PC-9 (cell line): Measurements from ENCODE around the gene DLGAP1. TPM values are rescaled to one million over a fixed set of nuclear protein-coding genes. Genes with fewer than 3 reads are reported as not detected.

Source experiments
- BruUV-seq: library from RNA; stranded (reverse); fragments of 400-500 nt; replicated peaks from 2 replicates; lab custom pipeline; 2021; lab: Mats Ljungman, UMichigan
- CTCF ChIA-PET: fragments of 300-600 bp; sonication (Branson Sonifier 250); formaldehyde crosslinking; loops from one replicate; lab custom pipeline; 2022; ENCODE audit warnings: antibody characterized with exemption; lab: Charles Lee
- POLR2A ChIA-PET: fragments of 300-600 bp; sonication (Branson Sonifier 250); formaldehyde crosslinking; loops from one replicate; lab custom pipeline; 2022; ENCODE audit warnings: antibody characterized with exemption; ENCODE audit not compliant: unreplicated experiment; lab: Charles Lee
- DNase-seq, 2 experiments: peaks; one replicate each; pipeline versions ENCODE4 v3.0.0 to v3.0.0-alpha.2; 2015 to 2022; ENCODE audit warnings: mixed read lengths in 1 of 2
- H2AFZ ChIP-seq: fragments of 200-600 bp; sonication (generic); 2 replicates; pipeline ENCODE4 v1.8.1; 2017; ENCODE audit warnings: antibody characterized with exemption
- H3F3A ChIP-seq: fragments of 200-600 bp; sonication (generic); 2 replicates; pipeline ENCODE4 v1.8.1; 2017; ENCODE audit warnings: antibody characterized with exemption, mild to moderate bottlenecking, low read depth; ENCODE audit not compliant: insufficient read depth
- H3K27ac ChIP-seq: fragments of 200-600 bp; sonication (generic); 2 replicates; pipeline ENCODE4 v1.6.1; 2016; ENCODE audit warnings: mixed run types
- H3K27me3 ChIP-seq: fragments of 200-600 bp; sonication (generic); 2 replicates; pipeline ENCODE4 v1.6.1; 2016; ENCODE audit warnings: low read depth, mixed run types; ENCODE audit not compliant: insufficient read depth
- H3K36me3 ChIP-seq: fragments of 200-600 bp; sonication (generic); 2 replicates; pipeline ENCODE4 v1.6.1; 2016; ENCODE audit warnings: low read depth, mixed run types
- H3K4me1 ChIP-seq: fragments of 200-600 bp; sonication (generic); replicated peaks from 2 replicates; pipeline ENCODE4 v1.6.1; 2016; ENCODE audit warnings: mixed run types; ENCODE audit not compliant: insufficient read depth
- H3K4me2 ChIP-seq: fragments of 200-600 bp; sonication (generic); 2 replicates; pipeline ENCODE4 v1.6.1; 2017; ENCODE audit warnings: mixed run types
- H3K4me3 ChIP-seq: fragments of 200-600 bp; sonication (generic); 2 replicates; pipeline ENCODE4 v1.6.1; 2016; ENCODE audit warnings: mixed run types
- H3K79me2 ChIP-seq: fragments of 200-600 bp; sonication (generic); 2 replicates; pipeline ENCODE4 v1.6.1; 2017; ENCODE audit warnings: low read depth, mixed run types
- H3K9me2 ChIP-seq: fragments of 200-600 bp; sonication (generic); 2 replicates; pipeline ENCODE4 v1.8.1; 2017; ENCODE audit warnings: mild to moderate bottlenecking; ENCODE audit not compliant: insufficient read depth
- H3K9me3 ChIP-seq: fragments of 200-600 bp; sonication (generic); 2 replicates; pipeline ENCODE4 v1.8.1; 2016; ENCODE audit warnings: low read depth; ENCODE audit not compliant: insufficient read depth
- H4K20me1 ChIP-seq: fragments of 200-600 bp; sonication (generic); 2 replicates; pipeline ENCODE4 v1.8.1; 2017; ENCODE audit not compliant: insufficient read depth
- CTCF ChIP-seq: fragments of 200-600 bp; sonication (generic); conservative IDR thresholded peaks from 2 replicates; pipeline ENCODE4 v1.6.1; 2017; ENCODE audit warnings: mixed run types, antibody characterized with exemption, mild to moderate bottlenecking, moderate library complexity
- EZH2 ChIP-seq: fragments of 200-600 bp; sonication (generic); IDR thresholded peaks from 2 replicates; pipeline ENCODE4 v1.8.0; 2017; ENCODE audit warnings: antibody characterized with exemption, low read depth
- intact Hi-C: fragments of 100-400 bp; cut with micrococcal nuclease; formaldehyde crosslinking; loops from one replicate; pipeline ENCODE4 v1.10.0; 2022; ENCODE audit not compliant: unreplicated experiment
- total RNA-seq: library from RNA; stranded (reverse); gene quantifications from 2 replicates; pipeline ENCODE4 v1.2.3, GENCODE V29; 2021

The DLGAP1 gene
- total RNA-seq, 1 experiment from 2014 or later: not detected

GRCh38 chr18:4394700-4395099 lies 60.4 kb downstream of the DLGAP1 start:
- Histone ChIP-seq H2AFZ (no peak overlapping the region), H3K4me2 (no peak overlapping the region), H3K79me2 (no peaks in the 10 kb centered on the region), H4K20me1 (no peaks in the 10 kb centered on the region), H3K36me3 (no peaks in the 10 kb centered on the region), H3K27me3 (peaks cover 5% of the 10 kb centered on the region), H3F3A (no peaks in the 10 kb centered on the region), H3K9me3 (no peaks in the 10 kb centered on the region), H3K9me2 (no peaks in the 10 kb centered on the region), H3K4me3 (no peak overlapping the region), H3K4me1 (no peaks in the 10 kb centered on the region), H3K27ac (no peak overlapping the region)
- DNase-seq: no peak
- ChIA-PET CTCF (no interaction called here), POLR2A (no interaction called here)
- no TSS peak for BruUV-seq
- intact Hi-C loops: no loop called here
- TF ChIP-seq EZH2 (no peak), CTCF (no peak)

DNA sequence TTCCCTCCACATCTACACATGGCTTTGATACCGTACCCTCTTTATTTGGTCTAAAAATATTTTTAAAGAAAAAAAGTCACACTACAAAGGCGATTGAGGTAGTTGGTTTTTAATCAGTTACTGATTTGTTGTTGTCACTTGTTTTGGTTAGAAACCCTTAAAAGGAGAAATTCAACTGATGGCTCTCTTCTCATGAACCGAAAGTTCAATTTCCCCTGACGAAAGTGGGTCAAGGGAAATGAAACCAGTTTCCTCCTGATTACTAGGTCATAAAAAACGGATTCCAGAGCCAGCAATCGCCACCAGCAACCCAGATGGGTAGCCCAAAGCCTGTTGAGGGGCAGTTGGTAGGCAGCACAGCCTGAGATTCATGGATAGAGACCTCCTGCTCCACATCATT lies 63.2 kb downstream of the DLGAP1 start:
- ChIA-PET POLR2A (no interaction called here), CTCF (no interaction called here)
- Histone ChIP-seq H3K79me2 (no peaks in the 10 kb centered on the region), H4K20me1 (no peaks in the 10 kb centered on the region), H3K27me3 (no peaks in the 10 kb centered on the region), H3K27ac (no peak overlapping the region), H3F3A (no peaks in the 10 kb centered on the region), H3K4me1 (no peaks in the 10 kb centered on the region), H3K4me3 (no peak overlapping the region), H2AFZ (0 out of 2 replicates have a peak overlapping the region, but pooled peaks have one; percentile 11), H3K9me2 (no peaks in the 10 kb centered on the region), H3K9me3 (no peaks in the 10 kb centered on the region), H3K36me3 (no peaks in the 10 kb centered on the region), H3K4me2 (no peak overlapping the region)
- intact Hi-C loops: no loop called here
- TF ChIP-seq EZH2 (no peak), CTCF (no peak)
- no TSS peak for BruUV-seq
- no peak for DNase-seq

- POLR2A ChIA-PET: no interaction called here
These were observed 69.2 kb downstream of the DLGAP1 start for GRCh38 chr18:4385876-4386275.

More at GRCh38 chr18:4385876-4386275, 69.2 kb downstream of the DLGAP1 start:
- no peaks in the 10 kb centered on the region for H3K9me2 ChIP-seq
- H3K36me3 ChIP-seq: no peaks in the 10 kb centered on the region
- H3K9me3 ChIP-seq: no peaks in the 10 kb centered on the region
- H3K4me3 ChIP-seq: no peak overlapping the region
- no peaks in the 10 kb centered on the region for H4K20me1 ChIP-seq
- H3K79me2 ChIP-seq: no peaks in the 10 kb centered on the region
- no peak overlapping the region for H2AFZ ChIP-seq
- H3K27ac ChIP-seq: no peak overlapping the region
- no peaks in the 10 kb centered on the region for H3F3A ChIP-seq
- BruUV-seq: no TSS peak
- H3K27me3 ChIP-seq: no peaks in the 10 kb centered on the region
- no peak for TF ChIP-seq CTCF
- H3K4me2 ChIP-seq: no peak overlapping the region
- CTCF ChIA-PET: no interaction called here
- intact Hi-C loops: no loop called here
- no peak for DNase-seq
- no peaks in the 10 kb centered on the region for H3K4me1 ChIP-seq
